Suprapubic skin (tissue), 4 donors: ENCODE data around the gene FRYL. TPM values are rescaled to one million over a fixed set of nuclear protein-coding genes. Genes with fewer than 3 reads are reported as not detected.

Experiments used
- DNase-seq, 2 donors: peaks; one replicate each; pipeline ENCODE4 v3.0.0-alpha.2; 2019; ENCODE audit warnings: low spot score in 2 of 2
- H3K27ac ChIP-seq: fragments of 200-600 bp; sonication (generic); one replicate; pipeline ENCODE4 v1.5.1; 2019
- H3K27me3 ChIP-seq: fragments of 200-600 bp; sonication (generic); one replicate; pipeline ENCODE4 v1.5.1; 2019
- H3K36me3 ChIP-seq: fragments of 200-600 bp; sonication (generic); one replicate; pipeline ENCODE4 v1.5.1; 2019
- H3K4me1 ChIP-seq: fragments of 200-600 bp; sonication (generic); one replicate; pipeline ENCODE4 v1.5.1; 2019
- H3K4me3 ChIP-seq: fragments of 200-600 bp; sonication (generic); one replicate; pipeline ENCODE4 v1.5.1; 2019; ENCODE audit warnings: mild to moderate bottlenecking
- H3K9me3 ChIP-seq: fragments of 200-600 bp; sonication (generic); one replicate; pipeline ENCODE4 v1.5.1; 2019
- CTCF ChIP-seq, 2 donors: fragments of 200-600 bp in 1 of 2; fragments of 450-650 bp in 1 of 2; sonication (generic) in 1 of 2; IDR thresholded peaks; one replicate each; pipeline ENCODE4 v1.5.1; 2016 to 2019; ENCODE audit warnings: antibody characterized with exemption in 2 of 2, mild to moderate bottlenecking in 1 of 2, moderate library complexity in 1 of 2
- EP300 ChIP-seq: sonication (generic); formaldehyde crosslinking; IDR thresholded peaks from one replicate; pipeline ENCODE4 v1.6.1; 2017; ENCODE audit warnings: antibody characterized with exemption
- POLR2A ChIP-seq, 2 donors: fragments of 450-650 bp; IDR thresholded peaks; one replicate each; pipeline ENCODE4 v1.6.1; 2017; ENCODE audit warnings: antibody characterized with exemption in 2 of 2, mild to moderate bottlenecking in 2 of 2, moderate library complexity in 2 of 2
- POLR2AphosphoS5 ChIP-seq, 3 donors: sonication (generic); formaldehyde crosslinking; IDR thresholded peaks; one replicate each; pipeline ENCODE4 v1.6.1; 2017; ENCODE audit warnings: antibody characterized with exemption in 3 of 3
- WGBS: methylation state at CpG from one replicate; pipeline ENCODE4 v1.1.5; 2018; 5-methylcytosine and 5-hydroxymethylcytosine counted together
- total RNA-seq, 4 donors: library from RNA; depleted of rRNA; stranded (reverse); fragments of >200 nt; gene quantifications; one replicate each; pipeline ENCODE4 v1.1.0, GENCODE V29; 2016

FRYL gene
- total RNA-seq, 4 donors from 2014 or later: 48.4 to 168 (median 73.5) TPM

- Histone ChIP-seq H3K36me3 (no peaks in the 10 kb centered on the region), H3K4me3 (no peak overlapping the region), H3K27ac (no peak overlapping the region), H3K27me3 (no peaks in the 10 kb centered on the region), H3K4me1 (peaks cover 8% of the 10 kb centered on the region), H3K9me3 (no peaks in the 10 kb centered on the region)
- DNase-seq: no peak
- TF ChIP-seq POLR2A (IDR thresholded peaks at IDR 0.05) (no peak), EP300 (no peak), CTCF (IDR thresholded peaks at IDR 0.05) (no peak), POLR2AphosphoS5 (IDR thresholded peaks at IDR 0.05) (no peak)
Measured at GRCh38 chr4:48785302-48785701, 5.2 kb upstream of the FRYL start.

GRCh38 chr4:48781968-48782367 is 1.9 kb upstream of the FRYL start:
- no peak overlapping the region for H3K27ac ChIP-seq
- TF ChIP-seq POLR2A (IDR thresholded peaks at IDR 0.05): no peak
- no peak for TF ChIP-seq EP300
- TF ChIP-seq POLR2AphosphoS5 (IDR thresholded peaks at IDR 0.05): no peak
- H3K27me3 ChIP-seq: no peaks in the 10 kb centered on the region
- no peak overlapping the region for H3K4me3 ChIP-seq
- no peaks in the 10 kb centered on the region for H3K9me3 ChIP-seq
- no peaks in the 10 kb centered on the region for H3K36me3 ChIP-seq
- no peak for DNase-seq
- peaks cover 25% of the 10 kb centered on the region for H3K4me1 ChIP-seq

- Histone ChIP-seq H3K4me3 (peak overlapping the region; percentile 76), H3K4me1 (peaks cover 36% of the 10 kb centered on the region), H3K27me3 (no peaks in the 10 kb centered on the region), H3K27ac (peak overlapping the region; percentile 95), H3K36me3 (no peaks in the 10 kb centered on the region), H3K9me3 (no peaks in the 10 kb centered on the region)
- TF ChIP-seq EP300: peak; percentile 9
- no peak for TF ChIP-seq POLR2AphosphoS5 (IDR thresholded peaks at IDR 0.05)
- DNase-seq: peak in 1 of 2 donors; percentile 76
- under 1% methylated on average over 10 of the region's 10 CpGs for WGBS
Measured at GRCh38 chr4:48780865-48781214, 761 bp upstream of the FRYL start.

- Histone ChIP-seq H3K27ac (peak overlapping the region; percentile 95), H3K9me3 (no peaks in the 10 kb centered on the region), H3K27me3 (no peaks in the 10 kb centered on the region), H3K4me1 (peaks cover 50% of the 10 kb centered on the region), H3K36me3 (no peaks in the 10 kb centered on the region), H3K4me3 (peak overlapping the region; percentile 76)
- under 1% methylated on average over 31 of the region's 108 CpGs for WGBS
- DNase-seq: peak; percentile 82 to 84
- TF ChIP-seq CTCF (IDR thresholded peaks at IDR 0.05) (no peak), POLR2AphosphoS5 (IDR thresholded peaks at IDR 0.05) (peak in 1 of 3 donors; percentile 3)
Measured at GRCh38 chr4:48779095-48779997, 733 bp downstream of the FRYL start.

- DNase-seq: no peak
- TF ChIP-seq POLR2A (IDR thresholded peaks at IDR 0.05) (no peak), EP300 (no peak), CTCF (IDR thresholded peaks at IDR 0.05) (no peak), POLR2AphosphoS5 (IDR thresholded peaks at IDR 0.05) (no peak)
- no peaks in the 10 kb centered on the region for H3K36me3 ChIP-seq
- H3K9me3 ChIP-seq: no peaks in the 10 kb centered on the region
- no peaks in the 10 kb centered on the region for H3K27me3 ChIP-seq
- WGBS: 0% methylated on average over 8 of the region's 8 CpGs
- H3K4me1 ChIP-seq: peaks cover 50% of the 10 kb centered on the region
- peak overlapping the region; percentile 76 for H3K4me3 ChIP-seq
- peak overlapping the region; percentile 95 for H3K27ac ChIP-seq
Measured at GRCh38 chr4:48778431-48779094, 1.5 kb downstream of the FRYL start.

GRCh38 chr4:48777739-48778138 is 2.3 kb downstream of the FRYL start:
- H3K4me3 ChIP-seq: peak overlapping the region; percentile 76
- WGBS: 37% methylated on average over 10 of the region's 10 CpGs

More at GRCh38 chr4:48777739-48778138, 2.3 kb downstream of the FRYL start:
- H3K9me3 ChIP-seq: no peaks in the 10 kb centered on the region
- peak overlapping the region; percentile 95 for H3K27ac ChIP-seq
- no peaks in the 10 kb centered on the region for H3K36me3 ChIP-seq
- H3K4me1 ChIP-seq: peaks cover 50% of the 10 kb centered on the region
- H3K27me3 ChIP-seq: no peaks in the 10 kb centered on the region
- DNase-seq: no peak
- TF ChIP-seq CTCF (IDR thresholded peaks at IDR 0.05) (no peak), EP300 (no peak), POLR2AphosphoS5 (IDR thresholded peaks at IDR 0.05) (no peak), POLR2A (IDR thresholded peaks at IDR 0.05) (no peak)
